Liver (tissue), 9 donors: ENCODE results near the gene TANGO6. TPM values are rescaled to one million over a fixed set of nuclear protein-coding genes. Genes with fewer than 3 reads are reported as not detected.
"Not testable (repeated sequence)": the region's sequence is repeated elsewhere in the genome, so short reads cannot be mapped to it uniquely, and the experiment has no call there.

Source experiments
- DNase-seq: peaks from one replicate; pipeline ENCODE4 v3.0.0-alpha.2; 2017; ENCODE audit warnings: low spot score
- H3K27ac ChIP-seq, 2 donors: one replicate each; pipeline ENCODE4 v1.7.0; 2013; ENCODE audit warnings: inconsistent platforms in 2 of 2, low read length in 2 of 2, control low read depth in 1 of 2, low read depth in 1 of 2, mild to moderate bottlenecking in 1 of 2
- H3K27me3 ChIP-seq, 4 donors: one replicate each; pipeline versions ENCODE4 v1.6.1 to v1.7.0; 2013; ENCODE audit warnings: low read length in 3 of 4, inconsistent platforms in 1 of 4, mild to moderate bottlenecking in 1 of 4, moderate library complexity in 1 of 4; ENCODE audit not compliant: control insufficient read depth in 4 of 4, insufficient read depth in 4 of 4
- H3K36me3 ChIP-seq, 4 donors: one replicate each; pipeline versions ENCODE4 v1.6.1 to v1.7.0; 2013; ENCODE audit warnings: low read length in 3 of 4, mild to moderate bottlenecking in 3 of 4, low read depth in 1 of 4, moderate library complexity in 1 of 4; ENCODE audit not compliant: control insufficient read depth in 4 of 4, insufficient read depth in 3 of 4
- H3K4me1 ChIP-seq, 4 donors: one replicate each; pipeline versions ENCODE4 v1.6.1 to v1.7.0; 2013; ENCODE audit warnings: low read length in 3 of 4, mild to moderate bottlenecking in 3 of 4, moderate library complexity in 1 of 4; ENCODE audit not compliant: control insufficient read depth in 4 of 4, insufficient read depth in 4 of 4
- H3K4me3 ChIP-seq, 3 donors: one replicate each; pipeline versions ENCODE4 v1.6.1 to v1.7.0; 2013; ENCODE audit warnings: low read length in 3 of 3, control low read depth in 1 of 3, low read depth in 1 of 3, mild to moderate bottlenecking in 1 of 3
- H3K9ac ChIP-seq, 2 donors: one replicate each; pipeline ENCODE4 v1.7.0; 2013; ENCODE audit warnings: low read length in 2 of 2, mild to moderate bottlenecking in 2 of 2, moderate library complexity in 2 of 2, control low read depth in 1 of 2, low read depth in 1 of 2
- H3K9me3 ChIP-seq, 4 donors: one replicate each; pipeline versions ENCODE4 v1.6.1 to v1.7.0; 2013; ENCODE audit warnings: low read length in 3 of 4; ENCODE audit not compliant: control insufficient read depth in 4 of 4
- ATF3 ChIP-seq: IDR thresholded peaks from 2 replicates; pipeline ENCODE4 v1.6.1; 2016; ENCODE audit warnings: antibody characterized with exemption
- CTCF ChIP-seq: fragments of 150-350 bp; IDR thresholded peaks from 2 replicates; pipeline ENCODE4 v1.5.1; 2017; ENCODE audit warnings: improper control_type of control experiment, low read depth, low read length; ENCODE audit not compliant: missing input control
- FOXA1 ChIP-seq: IDR thresholded peaks from 2 replicates; pipeline ENCODE4 v1.6.1; 2016; ENCODE audit warnings: antibody characterized with exemption
- FOXA2 ChIP-seq: IDR thresholded peaks from 2 replicates; pipeline ENCODE4 v1.6.1; 2016; ENCODE audit warnings: antibody characterized with exemption
- HNF4A ChIP-seq, 2 donors: conservative IDR thresholded peaks; 2 replicates each; pipeline ENCODE4 v1.6.1; 2016; ENCODE audit warnings: antibody characterized with exemption in 2 of 2, mild to moderate bottlenecking in 2 of 2
- HNF4G ChIP-seq: IDR thresholded peaks from 2 replicates; pipeline ENCODE4 v1.6.1; 2016; ENCODE audit warnings: antibody characterized with exemption
- JUND ChIP-seq, 2 donors: IDR thresholded peaks; 2 replicates each; pipeline ENCODE4 v1.6.1; 2016; ENCODE audit warnings: antibody characterized with exemption in 2 of 2
- NR2F2 ChIP-seq: IDR thresholded peaks from 2 replicates; pipeline ENCODE4 v1.6.1; 2016; ENCODE audit warnings: antibody characterized with exemption
- RAD21 ChIP-seq, 2 donors: IDR thresholded peaks; 2 replicates each; pipeline ENCODE4 v1.6.1; 2016; ENCODE audit warnings: antibody characterized with exemption in 2 of 2, mild to moderate bottlenecking in 2 of 2
- REST ChIP-seq: IDR thresholded peaks from 2 replicates; pipeline ENCODE4 v1.6.1; 2016; ENCODE audit warnings: antibody characterized with exemption, mild to moderate bottlenecking
- SP1 ChIP-seq: IDR thresholded peaks from 2 replicates; pipeline ENCODE4 v1.6.1; 2018; ENCODE audit warnings: antibody characterized with exemption, mild to moderate bottlenecking
- TAF1 ChIP-seq: conservative IDR thresholded peaks from 2 replicates; pipeline ENCODE4 v1.6.1; 2016; ENCODE audit warnings: antibody characterized with exemption, mild to moderate bottlenecking
- YY1 ChIP-seq: IDR thresholded peaks from 2 replicates; pipeline ENCODE4 v1.6.1; 2016; ENCODE audit warnings: antibody characterized with exemption, mild to moderate bottlenecking
- ZBTB33 ChIP-seq: IDR thresholded peaks from 2 replicates; pipeline ENCODE4 v1.6.1; 2016; ENCODE audit warnings: antibody characterized with exemption
- WGBS: extraction: QIAGEN DNeasy Blood & Tissue Kit; methylation state at CpG from one replicate; pipeline ENCODE4 v1.1.7; 2013; 5-methylcytosine and 5-hydroxymethylcytosine counted together
- polyA plus RNA-seq, 2 donors: library from polyadenylated mRNA; stranded (reverse) in 1 of 2; unstranded in 1 of 2; fragments of 200-250 nt in 1 of 2; fragments of >200 nt in 1 of 2; fragmentation: Nextera tagmentation in 1 of 2; extraction: Ambion mirVana in 1 of 2; gene quantifications; one replicate each; pipeline versions ENCODE4 v1.2.1 to v1.2.3, GENCODE V29; 2013 to 2015
- total RNA-seq, 2 donors: library from RNA; depleted of rRNA; stranded (reverse); fragments of >200 nt; gene quantifications; one replicate each; pipeline ENCODE4 v1.2.3, GENCODE V29; 2014
- TF ChIP-seq, protein P1 (sequence below): IDR thresholded peaks from 2 replicates; pipeline ENCODE4 v1.6.1; 2016; ENCODE audit warnings: antibody characterized with exemption
- donor health status: healthy.
- donor health status: healthy.
- donor health status: healthy.
- donor health status: healthy.
- donor health status: healthy.

TANGO6 gene
- total and polyA plus RNA-seq, 4 donors = 6.8 to 40.6 (median 10.5) TPM

DNA sequence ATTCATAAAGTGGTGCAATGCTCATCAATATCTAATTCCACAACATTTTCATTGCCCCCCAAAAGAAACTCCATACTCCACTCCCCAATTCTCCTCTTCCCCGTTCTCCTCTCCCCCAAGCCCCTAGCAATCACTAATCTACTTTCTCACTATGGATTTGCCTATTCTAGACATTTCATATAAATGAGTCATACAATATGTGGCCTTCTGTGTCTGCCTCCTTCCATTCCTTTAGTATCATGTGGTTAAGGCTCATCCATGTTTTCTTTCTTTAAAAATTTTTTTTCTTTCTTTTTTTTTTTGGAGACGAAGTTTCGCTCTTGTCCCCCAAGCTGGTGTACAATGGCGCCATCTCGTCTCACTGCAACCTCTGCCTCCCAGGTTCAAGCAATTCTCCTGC lies 205.8 kb downstream of the TANGO6 start (continued):
- TF ChIP-seq REST (no peak), HNF4A (conservative IDR thresholded peaks at IDR 0.05) (no peak)

DNA sequence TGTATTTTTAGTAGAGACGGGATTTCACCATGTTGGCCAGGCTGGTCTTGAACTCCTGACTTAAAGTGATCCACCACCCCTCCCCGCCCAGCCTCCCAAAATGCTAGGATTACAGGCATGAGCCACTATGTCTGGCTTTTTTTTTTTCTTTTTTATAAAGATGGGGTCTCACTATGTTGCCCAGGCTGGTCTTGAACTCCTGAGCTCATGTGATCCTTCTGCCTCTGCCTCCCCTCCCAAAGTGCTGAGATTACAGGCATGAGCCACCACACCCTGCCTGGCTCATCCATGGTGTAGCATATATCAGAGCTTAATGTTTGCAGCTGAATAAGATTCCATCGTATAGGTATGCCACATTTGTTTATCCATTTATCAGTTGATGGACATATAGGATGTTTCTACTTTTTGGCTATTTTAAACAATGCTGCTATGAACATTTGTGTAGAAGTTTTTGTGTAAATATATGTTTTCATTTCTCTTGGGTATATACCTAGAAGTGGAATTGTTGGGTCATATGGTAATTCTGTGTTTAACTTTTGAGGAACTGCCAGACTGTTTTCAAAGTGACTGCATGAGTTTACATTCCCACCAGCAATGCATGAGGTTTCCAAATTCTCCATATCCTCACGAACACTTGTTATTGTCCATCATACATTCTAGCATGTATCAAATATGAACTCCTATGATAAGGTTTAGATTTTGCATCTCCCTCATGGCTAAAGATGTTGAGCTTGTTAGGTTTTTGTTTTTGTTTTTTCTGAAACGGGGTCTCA lies 206.5 kb downstream of the TANGO6 start:
- Histone ChIP-seq H3K9me3 (no peaks in the 10 kb centered on the region), H3K27me3 (no peaks in the 10 kb centered on the region), H3K27ac (no peak overlapping the region), H3K4me3 (no peak overlapping the region), H3K36me3 (no peaks in the 10 kb centered on the region), H3K9ac (no peak overlapping the region), H3K4me1 (peaks cover 0 to 1% (median 0%) of the 10 kb centered on the region in 4 donors)
- no peak for TF ChIP-seq CTCF
- no peak for TF ChIP-seq HNF4G
- TF ChIP-seq NR2F2 = no peak
- no peak for TF ChIP-seq JUND (IDR thresholded peaks at IDR 0.05)
- TF ChIP-seq REST = no peak
- TF ChIP-seq, protein P1, sequence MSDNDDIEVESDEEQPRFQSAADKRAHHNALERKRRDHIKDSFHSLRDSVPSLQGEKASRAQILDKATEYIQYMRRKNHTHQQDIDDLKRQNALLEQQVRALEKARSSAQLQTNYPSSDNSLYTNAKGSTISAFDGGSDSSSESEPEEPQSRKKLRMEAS = no peak
- no peak for TF ChIP-seq ZBTB33
- no peak for TF ChIP-seq TAF1
- no peak for TF ChIP-seq RAD21 (IDR thresholded peaks at IDR 0.05)
- TF ChIP-seq ATF3 = no peak
- no peak for TF ChIP-seq HNF4A (conservative IDR thresholded peaks at IDR 0.05)
- no peak for TF ChIP-seq YY1
- TF ChIP-seq FOXA2 = no peak
- no peak for TF ChIP-seq SP1
- no peak for TF ChIP-seq FOXA1
- 97% methylated on average over 5 of the region's 5 CpGs for WGBS
- no peak for DNase-seq

GRCh38 chr16:69051517-69051830 lies 208.1 kb downstream of the TANGO6 start:
- not testable (repeated sequence) for H3K36me3 ChIP-seq, H3K4me3 ChIP-seq, H3K9me3 ChIP-seq, DNase-seq, H3K27ac ChIP-seq, H3K27me3 ChIP-seq, H3K9ac ChIP-seq, H3K4me1 ChIP-seq
- WGBS = 96% methylated on average over 3 of the region's 3 CpGs
